Gastroesophageal sphincter (tissue), 3 donors: ENCODE data around the gene KIF2A.

Experiments used
- CTCF ChIP-seq, 4 experiments: fragments of 200-600 bp in 2 of 4; fragments of 450-650 bp in 2 of 4; sonication (generic) in 1 of 4; IDR thresholded peaks; one replicate each; pipeline ENCODE4 v1.5.1; 2017 to 2019; ENCODE audit warnings: antibody characterized with exemption in 4 of 4, mild to moderate bottlenecking in 2 of 4, moderate library complexity in 2 of 4
- POLR2A ChIP-seq, 2 donors: fragments of 450-650 bp; IDR thresholded peaks; one replicate each; pipeline ENCODE4 v1.6.1; 2017; ENCODE audit warnings: antibody characterized with exemption in 2 of 2, mild to moderate bottlenecking in 2 of 2, moderate library complexity in 1 of 2
- POLR2AphosphoS5 ChIP-seq: sonication (generic); formaldehyde crosslinking; IDR thresholded peaks from one replicate; pipeline ENCODE4 v1.6.1; 2017; ENCODE audit warnings: antibody characterized with exemption

DNA sequence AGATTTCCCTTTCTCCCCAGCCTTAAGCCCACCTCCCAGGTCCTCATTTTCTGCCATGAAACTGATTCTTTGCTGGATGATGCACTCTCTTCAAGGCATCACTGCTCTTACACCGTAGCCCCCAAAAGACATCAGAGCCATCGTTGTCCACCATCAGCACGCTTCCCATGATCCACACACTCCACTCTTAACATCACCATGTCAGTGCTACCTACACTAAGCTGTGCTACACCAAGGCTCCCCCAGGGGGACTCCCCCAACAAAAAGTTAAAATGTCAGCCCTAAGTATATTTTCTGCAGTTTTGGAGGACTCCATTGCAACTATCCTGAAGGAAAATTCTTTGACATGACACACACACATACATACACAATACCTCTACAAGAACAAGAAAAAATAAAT, 34.1 kb upstream of the KIF2A start:
- TF ChIP-seq POLR2A (IDR thresholded peaks at IDR 0.05) (no peak), POLR2AphosphoS5 (no peak), CTCF (IDR thresholded peaks at IDR 0.05) (no peak)
